Embryonic facial prominence (tissue), 1 donor: Measurements from ENCODE around the gene SSNA1.
A peak's percentile ranks its signal among the peaks of the same experiment; 100 is the strongest.

Source experiments
- DNase-seq: peaks from one replicate; pipeline ENCODE4 v3.0.0-alpha.2; 2016; ENCODE audit errors: extremely low spot score

The SSNA1 gene, protein sequence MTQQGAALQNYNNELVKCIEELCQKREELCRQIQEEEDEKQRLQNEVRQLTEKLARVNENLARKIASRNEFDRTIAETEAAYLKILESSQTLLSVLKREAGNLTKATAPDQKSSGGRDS

DNA sequence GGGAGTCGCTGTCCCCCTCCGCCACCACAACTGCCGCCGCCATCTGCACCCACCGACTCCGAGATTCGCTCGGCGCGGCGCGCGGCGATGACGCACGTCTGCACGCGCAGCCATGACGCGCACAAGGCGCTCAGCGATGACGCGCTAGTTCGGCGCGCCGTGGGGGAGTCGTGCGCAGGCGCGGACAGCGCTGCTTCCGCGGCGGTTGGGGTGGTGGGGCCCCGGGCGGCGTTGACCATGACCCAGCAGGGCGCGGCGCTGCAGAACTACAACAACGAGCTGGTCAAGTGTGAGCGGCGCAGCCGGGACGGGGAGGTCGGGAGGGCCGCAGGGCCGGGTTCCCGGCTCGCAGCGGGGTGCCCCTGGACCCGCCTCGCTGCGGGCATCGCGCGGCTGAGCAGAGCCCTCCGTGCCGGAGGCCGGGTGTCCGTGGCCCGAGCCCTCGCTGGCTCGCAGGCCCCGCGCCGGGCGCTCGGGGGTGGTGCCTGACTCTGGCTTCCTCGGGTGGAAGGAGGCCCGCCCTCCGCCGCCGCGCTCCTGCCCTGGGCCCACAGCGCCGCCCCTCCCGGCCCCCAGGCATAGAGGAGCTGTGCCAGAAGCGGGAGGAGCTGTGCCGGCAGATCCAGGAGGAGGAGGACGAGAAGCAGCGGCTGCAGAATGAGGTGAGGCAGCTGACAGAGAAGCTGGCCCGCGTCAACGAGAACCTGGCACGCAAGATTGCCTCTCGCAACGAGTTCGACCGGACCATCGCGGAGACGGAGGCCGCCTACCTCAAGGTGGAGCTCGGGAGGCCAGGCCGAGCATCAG, at the start of gene SSNA1, which contains the start of gene ANAPC2:
Gene SSNA1 (plus strand): TSS at position 187 of the 807 bp plus-strand sequence. CDS start 51 bp downstream, at position 238.
Gene ANAPC2 (minus strand): TSS at position 71 of the 807 bp plus-strand sequence. CDS start 28 bp downstream, at position 43.
- DNase-seq = peak; percentile 66

- DNase-seq = no peak
Measured at GRCh38 chr9:137138722-137139467, 49.6 kb upstream of the SSNA1 start, which contains the start of gene GRIN1. TSS of gene GRIN1 (plus strand) at chr9:137139154. CDS start at chr9:137139487, 333 bp downstream.

DNA sequence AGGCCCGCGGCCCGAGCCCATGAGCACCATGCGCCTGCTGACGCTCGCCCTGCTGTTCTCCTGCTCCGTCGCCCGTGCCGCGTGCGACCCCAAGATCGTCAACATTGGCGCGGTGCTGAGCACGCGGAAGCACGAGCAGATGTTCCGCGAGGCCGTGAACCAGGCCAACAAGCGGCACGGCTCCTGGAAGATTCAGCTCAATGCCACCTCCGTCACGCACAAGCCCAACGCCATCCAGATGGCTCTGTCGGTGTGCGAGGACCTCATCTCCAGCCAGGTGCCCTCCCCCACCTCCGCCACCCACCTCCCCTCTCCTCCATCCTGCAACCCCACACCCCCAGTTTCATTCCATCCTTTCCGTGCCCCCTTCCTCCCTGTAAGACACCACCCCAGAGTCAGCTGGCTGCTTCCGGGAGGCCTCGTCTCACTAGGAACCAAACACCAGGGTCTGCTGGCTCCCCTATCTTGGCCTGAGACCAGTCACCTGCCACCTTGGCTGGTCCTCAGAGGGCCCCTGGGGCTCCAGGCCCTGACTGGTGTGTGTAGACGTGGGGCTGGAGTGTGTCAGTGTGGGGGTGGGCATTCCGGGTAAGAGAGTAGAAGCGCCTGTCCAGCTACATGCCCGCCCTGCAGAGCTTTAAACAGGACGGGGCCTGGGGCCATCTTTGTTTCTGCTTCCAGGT, 48.9 kb upstream of the SSNA1 start:
- no peak for DNase-seq

- no peak for DNase-seq
Measured at GRCh38 chr9:137140151-137141012, 48.1 kb upstream of the SSNA1 start.

DNA sequence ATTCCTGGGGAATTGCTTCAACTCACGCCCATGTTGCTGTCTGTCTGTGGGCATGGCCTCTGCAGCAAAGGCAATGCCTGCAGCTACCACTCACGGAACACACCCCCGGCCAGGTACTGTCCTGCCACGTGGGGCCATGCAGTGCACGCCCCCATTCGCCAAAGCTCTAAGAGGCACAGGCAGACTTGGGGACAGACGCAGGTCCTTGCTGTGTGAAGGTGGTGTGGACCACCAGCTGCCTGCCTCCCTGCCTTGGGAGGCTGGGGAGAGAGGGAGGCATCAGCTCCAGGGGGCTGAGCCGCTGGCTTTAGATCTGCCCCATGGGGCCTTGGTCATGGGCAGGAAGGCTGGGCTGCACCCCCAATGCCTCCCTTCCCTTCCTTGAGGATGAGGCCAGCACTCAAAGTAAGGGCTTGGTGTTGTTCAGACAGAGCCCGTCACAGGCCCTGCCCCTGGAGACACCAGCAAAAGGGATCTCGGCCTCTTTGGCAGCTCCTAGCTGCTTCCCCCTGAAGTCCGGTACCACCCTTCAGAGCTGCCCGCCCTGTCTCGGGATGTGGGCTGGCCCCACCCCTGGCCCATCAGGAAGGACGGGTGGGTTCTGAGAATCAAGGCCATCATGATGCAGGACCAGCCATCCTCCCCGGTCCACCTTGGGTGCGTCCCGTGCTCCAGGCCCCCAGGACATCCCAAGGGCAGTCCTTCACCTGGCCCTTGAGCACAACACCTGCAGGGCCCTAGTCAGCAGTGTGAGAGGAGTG, 47.2 kb upstream of the SSNA1 start:
- no peak for DNase-seq

DNA sequence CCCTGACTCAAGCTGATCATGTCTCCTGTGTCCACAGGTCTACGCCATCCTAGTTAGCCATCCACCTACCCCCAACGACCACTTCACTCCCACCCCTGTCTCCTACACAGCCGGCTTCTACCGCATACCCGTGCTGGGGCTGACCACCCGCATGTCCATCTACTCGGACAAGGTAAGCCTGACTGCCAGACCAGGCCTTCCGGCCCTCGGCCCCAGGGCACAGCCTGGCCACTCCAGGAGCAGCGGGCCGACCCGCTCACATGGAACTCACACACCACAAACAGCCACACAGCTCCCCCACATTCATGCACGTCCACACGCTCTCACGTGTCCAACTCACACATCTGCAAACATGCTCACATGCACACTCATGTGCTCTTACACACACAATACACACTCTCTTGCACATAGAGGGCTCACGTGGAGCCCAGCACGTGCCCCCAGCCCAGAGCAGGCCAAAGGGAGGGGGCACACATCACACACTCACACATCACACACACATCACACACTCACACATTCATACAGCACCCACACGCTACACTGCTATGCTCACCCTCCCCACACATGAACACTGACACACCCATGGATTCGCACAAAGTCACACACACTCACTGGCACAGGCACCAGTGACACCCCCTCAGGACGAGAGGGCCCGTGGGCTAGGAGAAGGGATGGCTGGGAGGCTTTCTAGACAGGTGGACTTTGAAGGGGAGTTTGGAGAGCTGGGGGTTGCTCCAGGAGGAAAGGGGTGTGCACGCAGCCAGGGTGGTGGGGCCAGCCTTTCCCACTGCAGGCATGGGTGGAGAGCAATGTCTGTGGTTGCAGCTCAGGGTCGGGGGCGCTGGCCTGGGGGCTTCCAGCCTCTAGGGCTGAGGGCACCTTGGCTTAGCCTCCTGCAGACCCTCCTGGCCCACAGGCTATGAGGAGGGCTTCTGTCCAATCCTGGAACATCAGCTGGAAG, 46.2 kb upstream of the SSNA1 start:
- no peak for DNase-seq

DNA sequence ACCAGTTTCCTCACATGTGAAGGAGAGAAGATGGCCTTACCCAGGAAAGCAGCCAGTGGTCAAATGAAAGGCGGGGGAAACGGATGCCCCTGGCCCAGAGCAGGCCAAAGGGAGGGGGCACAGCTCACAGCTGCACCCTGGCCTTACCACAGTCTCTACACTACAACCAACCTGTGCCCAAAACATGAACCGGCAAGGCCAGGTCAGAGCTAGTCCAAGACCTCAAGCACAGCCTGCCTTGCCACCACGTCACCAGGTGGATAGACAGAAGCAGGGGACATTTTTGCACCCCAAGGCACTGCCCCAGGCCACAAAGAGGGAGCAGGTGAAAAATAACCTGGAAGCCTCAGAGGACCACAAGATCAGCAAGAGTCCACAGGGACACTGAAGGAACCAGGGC, 45.0 kb upstream of the SSNA1 start:
- no peak for DNase-seq

GRCh38 chr9:137145731-137146526, 42.5 kb upstream of the SSNA1 start:
- DNase-seq = no peak

GRCh38 chr9:137146527-137146918, 42.0 kb upstream of the SSNA1 start:
- DNase-seq = no peak

DNA sequence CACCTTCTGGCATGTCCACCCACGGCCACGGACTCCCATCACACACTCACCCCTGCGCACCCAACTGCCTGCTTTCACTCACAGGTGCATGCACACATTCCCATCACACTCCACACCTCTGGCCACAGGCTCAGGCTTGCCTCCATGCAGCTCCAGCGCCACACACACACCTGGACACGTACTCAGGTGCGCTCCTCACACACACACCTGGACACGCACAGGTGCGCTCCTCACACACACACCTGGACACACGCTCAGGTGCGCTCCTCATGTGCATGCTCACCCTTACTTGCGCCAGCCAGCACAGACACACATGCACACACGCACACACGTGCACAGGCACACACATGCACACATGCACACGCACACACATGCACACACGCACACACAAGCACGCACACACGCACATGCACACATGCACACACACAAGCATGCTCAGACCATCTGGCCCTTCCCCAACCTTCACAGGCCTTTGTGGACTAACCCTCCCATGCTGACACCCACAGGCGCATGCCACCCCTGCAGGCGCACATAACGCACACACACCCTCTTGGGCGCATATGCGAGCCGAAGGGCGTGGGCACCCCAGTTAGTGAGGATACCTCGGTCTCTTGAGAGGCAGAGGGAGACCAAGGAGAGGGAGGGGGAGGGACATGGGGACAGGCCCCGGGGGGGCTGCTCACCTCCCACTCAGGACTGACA, 41.2 kb upstream of the SSNA1 start:
- DNase-seq = no peak

DNA sequence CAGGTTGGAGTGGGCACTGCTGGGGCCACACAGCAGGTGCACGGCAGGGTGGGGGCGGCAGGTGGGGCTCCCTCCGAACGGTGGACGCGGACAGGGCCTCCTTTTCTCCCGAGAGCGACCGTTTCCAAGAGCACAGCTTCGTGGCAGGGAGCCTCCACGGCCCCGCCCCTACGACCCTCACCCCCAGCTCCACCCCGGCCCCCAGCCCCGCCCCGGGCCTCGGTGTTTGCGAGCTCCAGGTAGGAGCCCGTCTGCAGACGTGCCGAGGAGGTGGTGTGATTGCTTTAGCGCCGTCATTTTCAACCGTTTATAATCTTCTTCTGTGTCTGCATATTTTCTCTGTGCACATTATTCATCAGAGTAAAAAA, 40.7 kb upstream of the SSNA1 start:
- no peak for DNase-seq

DNA sequence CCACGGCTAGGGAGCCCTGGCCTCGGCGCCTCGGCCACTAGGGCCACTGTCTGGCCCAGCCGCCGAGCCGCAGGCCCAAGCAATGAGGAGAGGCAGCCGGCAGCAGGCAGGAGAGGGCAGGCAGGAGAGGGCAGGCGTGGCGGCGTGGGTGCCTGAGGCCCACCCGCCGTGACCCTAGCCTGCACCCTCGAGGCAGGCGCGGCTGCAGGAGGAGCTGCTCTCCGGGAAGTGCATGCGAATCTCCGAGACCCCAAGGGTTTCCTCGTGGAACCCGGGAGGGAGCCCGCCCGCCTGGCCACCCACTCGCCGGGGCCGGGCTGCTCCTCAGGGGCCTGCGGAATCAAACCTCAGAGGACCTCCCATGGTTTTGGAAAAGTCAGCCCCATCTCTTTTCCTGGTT, 40.2 kb upstream of the SSNA1 start:
- DNase-seq = no peak

DNA sequence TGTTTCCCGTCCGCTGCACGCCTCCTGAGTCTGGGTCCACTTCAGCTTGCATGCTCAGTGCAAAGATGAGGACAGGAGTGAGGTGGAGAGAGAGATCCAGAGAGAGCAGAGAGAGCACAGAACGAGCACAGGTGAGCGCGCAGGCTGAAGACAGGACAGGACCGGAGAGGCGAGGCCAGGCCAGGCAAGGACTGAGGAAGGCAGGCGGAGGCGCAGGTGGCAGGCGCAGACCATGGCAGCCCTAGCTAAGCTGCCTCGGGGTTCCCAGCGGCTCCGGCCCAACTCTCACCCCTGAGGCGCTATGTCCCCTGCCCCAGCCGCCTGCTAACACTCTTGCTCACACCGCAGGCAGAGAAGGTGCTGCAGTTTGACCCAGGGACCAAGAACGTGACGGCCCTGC, 39.8 kb upstream of the SSNA1 start:
- DNase-seq = no peak

DNA sequence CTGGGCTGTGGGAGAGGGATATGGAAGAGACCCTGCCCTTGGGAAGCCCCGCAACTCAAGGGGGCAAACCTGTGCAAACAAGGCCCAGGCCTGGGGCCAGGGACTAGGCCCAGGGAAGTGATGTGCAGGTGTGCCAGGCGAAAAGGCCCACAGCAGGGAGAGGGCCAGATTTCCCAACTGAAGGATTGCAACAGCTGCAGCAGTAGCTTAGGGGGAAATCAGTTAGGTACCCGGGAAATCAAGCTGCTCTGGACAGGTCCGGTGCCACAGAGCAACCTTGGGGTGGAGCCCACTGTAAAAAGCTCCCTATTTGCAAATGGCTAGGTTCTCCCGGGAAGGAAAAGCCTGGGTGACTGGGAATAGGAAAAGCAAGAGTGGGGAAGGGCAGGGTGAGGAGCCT, 39.1 kb upstream of the SSNA1 start:
- DNase-seq = no peak

DNA sequence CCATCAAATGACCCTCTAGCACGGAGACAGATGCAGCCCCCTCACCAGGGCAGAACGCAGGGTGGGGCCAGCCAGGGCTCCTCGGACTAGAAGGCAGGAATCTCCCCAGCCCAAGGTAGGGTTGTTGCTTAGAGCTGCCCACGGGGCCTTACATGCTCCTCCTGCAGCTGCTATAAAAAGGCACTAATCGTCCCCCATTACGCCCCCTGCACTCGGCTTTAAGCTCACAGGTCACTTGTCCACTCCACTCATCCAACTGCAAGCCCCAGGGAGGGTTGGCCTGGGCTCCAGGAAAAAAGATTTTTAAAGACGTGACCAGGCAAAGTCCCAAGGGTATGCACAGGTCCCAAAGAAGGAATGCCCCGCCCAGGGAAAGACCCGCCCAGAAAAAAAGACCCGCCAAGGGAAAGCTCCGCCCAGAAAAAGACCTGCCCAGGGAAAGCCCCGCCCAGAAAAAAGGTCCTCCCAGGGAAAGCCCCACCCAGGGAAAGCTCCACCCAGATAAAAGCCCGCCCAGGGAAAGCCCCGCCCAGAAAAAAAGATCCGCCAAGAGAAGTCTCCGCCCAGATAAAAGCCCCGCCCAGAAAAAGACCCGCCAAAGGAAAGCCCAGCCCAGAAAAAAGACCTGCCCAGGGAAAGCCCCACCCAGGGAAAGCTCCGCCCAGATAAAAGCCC, 38.4 kb upstream of the SSNA1 start:
- no peak for DNase-seq

- DNase-seq = no peak
Measured at GRCh38 chr9:137150617-137151457, 37.6 kb upstream of the SSNA1 start.
